ENCODE measurements around the gene ETDC.
"Not testable (repeated sequence)": the region's sequence is repeated elsewhere in the genome, so short reads cannot be mapped to it uniquely, and the experiment has no call there.

ETDC gene

GRCh38 chrX:135309430-135309923, at the start of gene ETDC:
ETDC (plus strand) TSS chrX:135309480; CDS start chrX:135309480, 0 bp downstream.
- H3K4me3 Mint-ChIP-seq, result no peak within 1 kb of the TSS
- H3K4me1 Mint-ChIP-seq, result peaks cover 5% of the 10 kb centered on the region
- H3K9me3 Mint-ChIP-seq, result peaks cover 7% of the 10 kb centered on the region
- H3K27ac Mint-ChIP-seq, result no peak within 1 kb of the TSS
- H3K36me3 Mint-ChIP-seq, result no peaks in the 10 kb centered on the region
- no peaks in the 10 kb centered on the region for H3K27me3 Mint-ChIP-seq
- no peak for ATAC-seq

- H3K4me1 Mint-ChIP-seq, H3K4me3 Mint-ChIP-seq, ATAC-seq, H3K9me3 Mint-ChIP-seq, H3K36me3 Mint-ChIP-seq, H3K27ac Mint-ChIP-seq: not testable (repeated sequence)
- peaks cover 14% of the 10 kb centered on the region for H3K27me3 Mint-ChIP-seq
These were observed 48.3 kb upstream of the ETDC start for GRCh38 chrX:135260976-135261375.

GRCh38 chrX:135263376-135263775, 45.9 kb upstream of the ETDC start:
- H3K9me3 Mint-ChIP-seq, H3K4me3 Mint-ChIP-seq, H3K27ac Mint-ChIP-seq, H3K36me3 Mint-ChIP-seq, H3K4me1 Mint-ChIP-seq, ATAC-seq: not testable (repeated sequence)
- H3K27me3 Mint-ChIP-seq, result peaks cover 18% of the 10 kb centered on the region

GRCh38 chrX:135264206-135264605, 45.1 kb upstream of the ETDC start:
- H3K27me3 Mint-ChIP-seq, result peaks cover 18% of the 10 kb centered on the region
- no peaks in the 10 kb centered on the region for H3K36me3 Mint-ChIP-seq
- peaks cover 5% of the 10 kb centered on the region for H3K9me3 Mint-ChIP-seq
- H3K4me1 Mint-ChIP-seq, result no peaks in the 10 kb centered on the region
- H3K4me3 Mint-ChIP-seq, result no peak overlapping the region
- no peak overlapping the region for H3K27ac Mint-ChIP-seq
- ATAC-seq, result no peak

GRCh38 chrX:135273162-135273561, 36.1 kb upstream of the ETDC start:
- H3K27me3 Mint-ChIP-seq, result no peaks in the 10 kb centered on the region
- no peaks in the 10 kb centered on the region for H3K36me3 Mint-ChIP-seq
- H3K4me1 Mint-ChIP-seq, result no peaks in the 10 kb centered on the region
- H3K4me3 Mint-ChIP-seq, result no peak overlapping the region
- H3K9me3 Mint-ChIP-seq, result peaks cover 3% of the 10 kb centered on the region
- H3K27ac Mint-ChIP-seq, result no peak overlapping the region
- no peak for ATAC-seq

GRCh38 chrX:135275973-135276372, 33.3 kb upstream of the ETDC start:
- no peak for ATAC-seq
- no peak overlapping the region for H3K27ac Mint-ChIP-seq
- no peaks in the 10 kb centered on the region for H3K4me1 Mint-ChIP-seq
- no peaks in the 10 kb centered on the region for H3K36me3 Mint-ChIP-seq
- H3K4me3 Mint-ChIP-seq, result no peak overlapping the region
- H3K9me3 Mint-ChIP-seq, result peaks cover 12% of the 10 kb centered on the region
- no peaks in the 10 kb centered on the region for H3K27me3 Mint-ChIP-seq

GRCh38 chrX:135287266-135287823, 21.9 kb upstream of the ETDC start:
- Mint-ChIP-seq H3K4me3 (no peak overlapping the region), H3K27me3 (no peaks in the 10 kb centered on the region), H3K36me3 (peaks cover 43% of the 10 kb centered on the region), H3K9me3 (peaks cover 12% of the 10 kb centered on the region), H3K27ac (no peak overlapping the region), H3K4me1 (no peaks in the 10 kb centered on the region)
- no peak for ATAC-seq

GRCh38 chrX:135295238-135295943, 13.9 kb upstream of the ETDC start:
- H3K27me3 Mint-ChIP-seq, result no peaks in the 10 kb centered on the region
- peaks cover 21% of the 10 kb centered on the region for H3K36me3 Mint-ChIP-seq
- peaks cover 4% of the 10 kb centered on the region for H3K9me3 Mint-ChIP-seq
- peak overlapping the region; percentile 86 for H3K4me3 Mint-ChIP-seq
- peak; percentile 89 for ATAC-seq
- H3K27ac Mint-ChIP-seq, result peak overlapping the region; percentile 85
- H3K4me1 Mint-ChIP-seq, result peaks cover 10% of the 10 kb centered on the region

GRCh38 chrX:135295944-135296305, 13.4 kb upstream of the ETDC start:
- H3K9me3 Mint-ChIP-seq, result peaks cover 4% of the 10 kb centered on the region
- no peaks in the 10 kb centered on the region for H3K27me3 Mint-ChIP-seq
- peak; percentile 39 for ATAC-seq
- peaks cover 15% of the 10 kb centered on the region for H3K4me1 Mint-ChIP-seq
- H3K27ac Mint-ChIP-seq, result peak overlapping the region; percentile 85
- peak overlapping the region; percentile 86 for H3K4me3 Mint-ChIP-seq
- peaks cover 16% of the 10 kb centered on the region for H3K36me3 Mint-ChIP-seq

- no peaks in the 10 kb centered on the region for H3K36me3 Mint-ChIP-seq
- no peaks in the 10 kb centered on the region for H3K9me3 Mint-ChIP-seq
- peaks cover 15% of the 10 kb centered on the region for H3K4me1 Mint-ChIP-seq
- no peak for ATAC-seq
- no peaks in the 10 kb centered on the region for H3K27me3 Mint-ChIP-seq
- no peak overlapping the region for H3K27ac Mint-ChIP-seq
- H3K4me3 Mint-ChIP-seq, result no peak overlapping the region
These were observed 6.9 kb upstream of the ETDC start for GRCh38 chrX:135302269-135302873.

- ATAC-seq, result no peak
- Mint-ChIP-seq H3K4me1 (peaks cover 15% of the 10 kb centered on the region), H3K9me3 (no peaks in the 10 kb centered on the region), H3K4me3 (no peak overlapping the region), H3K36me3 (no peaks in the 10 kb centered on the region), H3K27me3 (no peaks in the 10 kb centered on the region), H3K27ac (no peak overlapping the region)
These were observed 4.5 kb upstream of the ETDC start for GRCh38 chrX:135304741-135305140.

GRCh38 chrX:135307171-135307570, 2.1 kb upstream of the ETDC start:
- no peaks in the 10 kb centered on the region for H3K27me3 Mint-ChIP-seq
- peaks cover 5% of the 10 kb centered on the region for H3K4me1 Mint-ChIP-seq
- H3K4me3 Mint-ChIP-seq, result no peak overlapping the region
- H3K27ac Mint-ChIP-seq, result no peak overlapping the region
- H3K36me3 Mint-ChIP-seq, result no peaks in the 10 kb centered on the region
- ATAC-seq, result no peak
- H3K9me3 Mint-ChIP-seq, result peaks cover 3% of the 10 kb centered on the region

- no peaks in the 10 kb centered on the region for H3K27me3 Mint-ChIP-seq
- H3K27ac Mint-ChIP-seq, result no peak overlapping the region
- peaks cover 5% of the 10 kb centered on the region for H3K4me1 Mint-ChIP-seq
- H3K36me3 Mint-ChIP-seq, result no peaks in the 10 kb centered on the region
- no peak for ATAC-seq
- H3K4me3 Mint-ChIP-seq, result no peak overlapping the region
- H3K9me3 Mint-ChIP-seq, result peaks cover 3% of the 10 kb centered on the region
These were observed 880 bp upstream of the ETDC start for GRCh38 chrX:135308345-135308855.

- H3K36me3 Mint-ChIP-seq, result peaks cover 15% of the 10 kb centered on the region
- H3K4me3 Mint-ChIP-seq, result no peak overlapping the region
- no peaks in the 10 kb centered on the region for H3K27me3 Mint-ChIP-seq
These were observed 6.6 kb downstream of the ETDC start for GRCh38 chrX:135315864-135316263.

GRCh38 chrX:135324463-135324862, 15.2 kb downstream of the ETDC start:
- H3K4me3 Mint-ChIP-seq, result no peak overlapping the region
- no peak for ATAC-seq
- no peak overlapping the region for H3K27ac Mint-ChIP-seq
- peaks cover 7% of the 10 kb centered on the region for H3K9me3 Mint-ChIP-seq
- no peaks in the 10 kb centered on the region for H3K4me1 Mint-ChIP-seq
- peaks cover 43% of the 10 kb centered on the region for H3K36me3 Mint-ChIP-seq
- no peaks in the 10 kb centered on the region for H3K27me3 Mint-ChIP-seq

More at GRCh38 chrX:135315864-135316263, 6.6 kb downstream of the ETDC start:
- Mint-ChIP-seq H3K27ac (no peak overlapping the region), H3K4me1 (peaks cover 16% of the 10 kb centered on the region), H3K9me3 (peaks cover 7% of the 10 kb centered on the region)
- no peak for ATAC-seq
